NT2/D1 (cell line): ENCODE data around the gene SH3PXD2B.

Experiments
- DNase-seq: peaks from one replicate; pipeline ENCODE4 v3.0.0-alpha.2; 2011; ENCODE audit warnings: low read depth, low spot score
- H3K27me3 ChIP-seq: 2 replicates; pipeline ENCODE4 v1.6.0; 2011; ENCODE audit warnings: mild to moderate bottlenecking; ENCODE audit not compliant: insufficient read length, insufficient read depth
- H3K36me3 ChIP-seq: 2 replicates; pipeline ENCODE4 v1.6.1; 2011; ENCODE audit warnings: mild to moderate bottlenecking, low read length, mixed read lengths; ENCODE audit not compliant: insufficient read depth, insufficient read length
- H3K4me1 ChIP-seq: 2 replicates; pipeline ENCODE4 v1.5.1; 2011; ENCODE audit not compliant: insufficient read depth, insufficient read length
- H3K4me3 ChIP-seq: 2 replicates; pipeline ENCODE4 v1.5.1; 2011; ENCODE audit warnings: low read depth; ENCODE audit not compliant: insufficient read length
- H3K9ac ChIP-seq: 2 replicates; pipeline ENCODE4 v1.6.0; 2011; ENCODE audit warnings: low read depth; ENCODE audit not compliant: insufficient read length
- H3K9me3 ChIP-seq: 2 replicates; pipeline ENCODE4 v1.5.1; 2011; ENCODE audit warnings: mild to moderate bottlenecking, low read length; ENCODE audit not compliant: insufficient read depth
- SUZ12 ChIP-seq: IDR thresholded peaks from 2 replicates; pipeline ENCODE4 v1.6.1; 2011; ENCODE audit not compliant: insufficient read length, insufficient read depth; ENCODE audit errors: extremely low read depth
- YY1 ChIP-seq: IDR thresholded peaks from 2 replicates; pipeline ENCODE4 v1.6.1; 2011; ENCODE audit not compliant: insufficient read length, insufficient read depth
- ZNF274 ChIP-seq: IDR thresholded peaks from 2 replicates; pipeline ENCODE4 v1.6.1; 2011; ENCODE audit warnings: mild to moderate bottlenecking, low read depth, low read length

SH3PXD2B gene

DNA sequence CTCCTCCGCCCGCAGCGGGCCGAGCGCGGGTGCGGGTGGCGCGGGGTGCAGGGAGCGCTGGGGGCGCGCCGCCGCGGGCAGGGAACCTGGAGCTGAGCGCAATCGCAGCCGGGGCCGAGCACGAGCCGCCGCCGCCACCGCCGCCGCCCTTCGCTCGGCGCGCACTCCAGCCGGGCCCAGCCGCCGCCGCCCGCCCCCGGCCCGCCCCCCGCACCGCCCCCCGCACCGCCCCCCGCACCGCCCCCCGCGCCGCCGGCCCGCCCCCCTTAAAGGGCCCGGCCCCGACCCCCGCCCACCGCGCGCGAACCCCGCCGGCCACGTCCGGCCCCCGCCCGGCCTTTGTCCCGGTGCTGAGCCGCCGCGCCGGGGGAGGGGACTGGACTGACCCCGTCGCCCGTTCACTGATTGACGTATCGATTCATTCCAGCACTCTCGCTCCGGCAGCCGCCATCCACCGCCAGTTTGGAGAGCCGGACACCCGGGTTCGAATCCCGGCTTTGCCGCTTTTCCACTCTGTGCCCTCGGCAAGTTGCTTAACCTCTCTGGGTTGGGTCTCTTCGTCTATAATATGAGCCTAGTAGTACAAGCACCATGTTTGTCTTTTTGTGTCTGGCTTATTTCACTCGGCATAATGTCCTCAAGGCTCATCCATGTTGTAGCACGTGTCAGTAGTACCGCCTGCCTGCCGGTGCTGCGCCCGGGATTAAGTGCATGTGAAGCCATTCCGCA is at the start of gene SH3PXD2B:
Gene SH3PXD2B, minus strand, starts transcription at position 168 of the 729 bp plus-strand sequence. CDS start 173 bp downstream, outside the sequence.
- Histone ChIP-seq H3K9me3 (no peaks in the 10 kb centered on the region), H3K9ac (peak within 1 kb of the TSS; percentile 87)
- no peak for TF ChIP-seq YY1

DNA sequence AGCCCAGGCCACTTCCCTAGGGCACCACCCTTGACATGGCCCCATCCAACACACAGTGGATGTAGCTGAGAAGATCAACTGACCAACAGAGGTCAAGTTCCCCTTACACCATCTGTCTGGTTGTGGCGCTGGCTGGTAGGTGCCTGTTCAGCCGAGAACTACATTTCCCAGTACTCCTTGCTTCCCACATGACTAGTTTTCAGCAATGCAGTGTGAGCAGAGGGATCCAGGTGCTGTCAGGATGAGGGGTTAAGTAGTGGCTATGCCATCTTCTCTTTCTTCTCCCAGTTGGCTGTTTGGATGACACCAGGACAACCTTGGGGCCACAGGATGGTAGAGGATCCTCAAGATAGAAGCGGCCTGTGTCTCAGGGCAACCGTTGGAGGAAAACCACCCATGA is 48.6 kb upstream of the SH3PXD2B start:
- Histone ChIP-seq H3K36me3 (no peaks in the 10 kb centered on the region), H3K4me1 (peaks cover 12% of the 10 kb centered on the region), H3K4me3 (no peak overlapping the region), H3K27me3 (no peaks in the 10 kb centered on the region), H3K9me3 (no peaks in the 10 kb centered on the region), H3K9ac (no peak overlapping the region)
- TF ChIP-seq SUZ12 (no peak), YY1 (no peak), ZNF274 (no peak)
- peak; percentile 25 for DNase-seq

More for the DNA sequence above, at the start of gene SH3PXD2B:
- peak; percentile 25 for DNase-seq
- H3K4me1 ChIP-seq: peaks cover 16% of the 10 kb centered on the region
- peaks cover 6% of the 10 kb centered on the region for H3K27me3 ChIP-seq
- H3K36me3 ChIP-seq: peaks cover 9% of the 10 kb centered on the region
- peak within 1 kb of the TSS; percentile 70 for H3K4me3 ChIP-seq

DNA sequence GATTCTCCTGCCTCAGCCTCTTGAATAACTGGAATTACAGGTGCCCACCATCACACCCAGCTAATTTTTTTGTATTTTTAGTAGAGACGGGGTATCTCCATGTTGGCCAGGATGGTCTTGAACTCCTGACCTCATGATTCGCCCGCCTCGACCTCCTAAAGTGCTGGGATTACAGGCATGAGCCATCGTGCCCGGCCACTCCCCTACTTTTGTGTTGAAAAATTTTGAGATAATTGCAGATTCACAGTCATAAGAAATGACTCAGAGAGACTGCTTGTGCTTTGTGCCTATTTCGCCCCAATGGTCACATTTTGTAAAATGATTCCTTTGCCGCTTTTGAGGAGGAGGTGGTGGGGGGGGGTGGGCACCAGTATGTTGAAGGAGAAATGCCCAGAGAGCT is 48.1 kb upstream of the SH3PXD2B start:
- Histone ChIP-seq H3K4me3 (no peak overlapping the region), H3K36me3 (no peaks in the 10 kb centered on the region), H3K27me3 (no peaks in the 10 kb centered on the region), H3K9ac (no peak overlapping the region), H3K4me1 (peaks cover 12% of the 10 kb centered on the region), H3K9me3 (no peaks in the 10 kb centered on the region)
- DNase-seq: no peak
- TF ChIP-seq ZNF274 (no peak), SUZ12 (no peak), YY1 (no peak)

DNA sequence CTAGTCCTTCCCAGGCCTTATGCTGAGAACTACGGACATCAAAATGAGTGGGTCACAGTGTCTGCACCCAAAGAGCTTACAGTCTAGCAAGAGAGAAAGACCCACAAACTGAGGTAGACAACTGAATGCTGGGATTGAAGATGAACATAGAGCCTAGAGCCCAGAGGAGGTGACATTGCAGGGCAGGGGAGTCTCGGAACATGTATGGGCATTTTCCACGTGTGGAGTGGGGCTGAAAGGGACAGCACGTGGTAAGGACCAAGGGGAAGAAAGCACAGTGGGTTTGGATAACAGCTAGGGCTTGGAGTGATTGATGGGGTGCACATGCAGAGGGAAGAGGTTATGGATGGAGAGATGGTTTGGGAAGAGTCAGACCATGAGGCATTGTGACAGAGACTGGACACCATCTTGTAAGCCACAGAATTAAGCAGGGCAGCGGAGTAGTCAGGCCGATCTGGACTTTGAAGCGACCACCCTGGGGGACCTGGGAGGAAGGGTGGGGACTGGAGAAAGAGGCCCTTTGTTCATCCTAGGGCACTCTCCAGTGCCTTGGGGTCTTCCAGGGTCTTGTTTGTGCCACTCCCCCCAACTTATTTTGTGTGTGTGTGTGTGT is 47.5 kb upstream of the SH3PXD2B start:
- DNase-seq: no peak
- H3K27me3 ChIP-seq: no peaks in the 10 kb centered on the region
- no peak overlapping the region for H3K9ac ChIP-seq
- no peak for TF ChIP-seq ZNF274
- no peak for TF ChIP-seq YY1
- TF ChIP-seq SUZ12: no peak
- H3K36me3 ChIP-seq: no peaks in the 10 kb centered on the region
- no peak overlapping the region for H3K4me3 ChIP-seq
- H3K4me1 ChIP-seq: peaks cover 12% of the 10 kb centered on the region
- no peaks in the 10 kb centered on the region for H3K9me3 ChIP-seq

DNA sequence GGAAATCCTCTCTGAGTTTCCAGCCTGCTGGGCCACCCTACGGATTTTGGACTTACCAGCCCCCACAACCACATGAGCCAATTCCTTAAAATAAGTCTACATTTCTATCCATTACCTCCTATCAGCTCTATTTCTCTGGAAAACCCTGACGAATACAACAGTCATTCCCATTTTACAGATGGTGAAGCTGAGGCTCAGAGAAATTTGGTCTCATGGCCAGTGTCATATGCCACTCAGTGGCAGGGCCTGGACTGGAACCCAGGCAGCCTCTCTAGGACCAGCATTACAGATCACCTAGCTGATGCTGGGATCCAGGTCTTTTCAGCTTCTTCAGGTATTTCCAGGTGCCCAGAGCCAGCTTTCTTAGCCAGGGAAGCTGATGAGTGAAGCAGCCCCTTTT is 45.0 kb upstream of the SH3PXD2B start:
- H3K9ac ChIP-seq: no peak overlapping the region
- DNase-seq: no peak
- H3K4me1 ChIP-seq: peaks cover 13% of the 10 kb centered on the region
- H3K36me3 ChIP-seq: no peaks in the 10 kb centered on the region
- no peak for TF ChIP-seq ZNF274
- TF ChIP-seq YY1: no peak
- no peak for TF ChIP-seq SUZ12
- H3K9me3 ChIP-seq: no peaks in the 10 kb centered on the region; the same call in 1 of the 2 replicates
- H3K4me3 ChIP-seq: no peak overlapping the region
- no peaks in the 10 kb centered on the region for H3K27me3 ChIP-seq

DNA sequence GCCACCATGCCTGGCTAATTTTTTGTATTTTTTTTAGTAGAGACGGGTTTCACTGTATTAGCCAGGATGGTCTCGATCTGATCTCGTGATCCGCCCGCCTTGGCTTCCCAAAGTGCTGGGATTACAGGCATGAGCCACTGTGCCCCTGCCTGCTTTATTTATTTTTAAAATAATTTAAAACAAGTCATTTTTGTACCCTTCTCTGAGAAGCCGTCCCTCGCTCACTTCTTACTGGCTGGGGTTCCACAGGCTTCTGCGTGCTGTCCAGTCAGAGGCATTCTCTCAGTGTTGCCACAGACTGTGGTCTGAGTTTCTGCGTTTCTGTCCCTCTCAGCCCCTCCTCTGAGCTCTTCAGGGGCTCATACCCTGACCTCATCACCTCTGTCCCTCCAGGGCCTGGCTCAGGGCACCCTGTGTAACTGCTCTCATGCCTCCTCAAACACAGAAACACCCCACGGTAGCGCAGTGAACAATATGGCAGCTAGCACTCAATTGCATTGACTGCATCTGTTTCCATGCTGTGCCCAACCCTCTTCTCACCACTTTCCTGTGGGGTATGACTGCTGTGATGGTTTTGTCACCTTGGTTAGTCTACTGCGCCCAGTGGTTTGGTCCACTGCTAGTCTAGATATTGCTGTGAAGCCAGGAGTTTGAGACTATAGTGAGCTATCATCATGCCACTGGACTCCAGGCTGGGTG is 44.3 kb upstream of the SH3PXD2B start:
- Histone ChIP-seq H3K4me3 (no peak overlapping the region), H3K9me3 (no peaks in the 10 kb centered on the region; the same call in 1 of the 2 replicates), H3K4me1 (peaks cover 6% of the 10 kb centered on the region), H3K36me3 (no peaks in the 10 kb centered on the region), H3K27me3 (no peaks in the 10 kb centered on the region), H3K9ac (no peak overlapping the region)
- TF ChIP-seq SUZ12 (no peak), YY1 (no peak), ZNF274 (no peak)
- no peak for DNase-seq
